ENCODE measurements around the gene FAHD1. TPM values are rescaled to one million over a fixed set of nuclear protein-coding genes. Genes with fewer than 3 reads are reported as not detected.
"Not testable (repeated sequence)": the region's sequence is repeated elsewhere in the genome, so short reads cannot be mapped to it uniquely, and the experiment has no call there.

Gene FAHD1
- total RNA-seq, 1 donor from 2014 or later, result 16.1 TPM

GRCh38 chr16:1794221-1794871 lies 32.7 kb upstream of the FAHD1 start:
- H3K27ac ChIP-seq, result peak overlapping the region; percentile 58
- peak; percentile 72 for DNase-seq
- TF ChIP-seq CTCF (IDR thresholded peaks at IDR 0.05), result no peak
- no peaks in the 10 kb centered on the region for H3K4me1 ChIP-seq
- peaks cover 7% of the 10 kb centered on the region for H3K36me3 ChIP-seq
- peaks cover 6% of the 10 kb centered on the region for H3K9me3 ChIP-seq
- ATAC-seq, result peak; percentile 76 to 83
- intact Hi-C loops (cut with DNase I), result no loop called here
- H3K27me3 ChIP-seq (ENCODE audit: low read depth), result no peaks in the 10 kb centered on the region
- H3K4me3 ChIP-seq, result peak overlapping the region; percentile 39

DNA sequence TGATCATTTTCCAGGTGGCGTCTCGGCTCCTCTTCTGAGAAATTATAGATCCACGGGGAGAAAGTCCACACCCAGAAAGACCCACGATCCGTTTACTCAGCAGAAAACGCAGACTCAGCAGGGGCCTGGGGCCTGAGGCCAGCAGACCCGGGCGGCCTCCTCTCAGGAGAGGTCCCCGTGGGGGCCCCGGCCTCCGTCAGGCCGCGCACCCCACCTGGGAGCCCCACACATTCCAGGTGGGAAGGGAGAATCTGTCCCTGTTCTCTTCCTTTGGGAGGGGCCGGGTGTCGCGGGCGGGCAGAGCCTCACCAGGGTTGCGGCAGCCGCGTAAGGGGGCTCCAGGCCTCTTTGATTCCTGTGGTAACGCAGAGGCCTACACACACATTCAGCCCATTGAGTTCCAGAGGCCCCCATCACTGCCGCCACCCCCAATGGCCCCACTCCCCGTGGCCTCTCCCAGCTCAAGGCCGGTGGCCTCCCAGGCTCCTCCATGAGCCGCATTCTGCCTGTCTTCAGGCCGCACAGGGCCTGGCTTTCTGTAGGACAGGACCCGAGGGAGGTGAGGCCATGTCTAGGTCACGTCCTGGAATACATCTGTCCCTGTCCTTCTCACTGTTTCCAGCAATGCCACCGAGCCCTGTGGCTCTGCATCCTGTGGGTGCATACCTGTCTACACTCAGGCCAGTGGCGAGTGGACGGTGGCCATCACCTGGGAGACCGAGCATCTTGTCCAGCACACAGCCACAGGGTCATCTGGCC lies 31.9 kb upstream of the FAHD1 start:
- H3K27me3 ChIP-seq (ENCODE audit: low read depth), result no peaks in the 10 kb centered on the region
- TF ChIP-seq CTCF (IDR thresholded peaks at IDR 0.05), result no peak
- peak; percentile 45 for DNase-seq
- H3K36me3 ChIP-seq, result peaks cover under 1% of the 10 kb centered on the region
- intact Hi-C loops (cut with DNase I), result no loop called here
- peak overlapping the region; percentile 11 for H3K4me3 ChIP-seq
- H3K9me3 ChIP-seq, result peaks cover 6% of the 10 kb centered on the region
- ATAC-seq, result no peak
- H3K27ac ChIP-seq, result peak overlapping the region; percentile 46
- H3K4me1 ChIP-seq, result no peaks in the 10 kb centered on the region

- H3K27me3 ChIP-seq (ENCODE audit: low read depth); DNase-seq; H3K36me3 ChIP-seq; ATAC-seq; H3K27ac ChIP-seq; H3K4me3 ChIP-seq; H3K9me3 ChIP-seq; intact Hi-C loops (cut with DNase I); H3K4me1 ChIP-seq: not testable (repeated sequence)
Measured at GRCh38 chr16:1799263-1799662, 27.7 kb upstream of the FAHD1 start.

DNA sequence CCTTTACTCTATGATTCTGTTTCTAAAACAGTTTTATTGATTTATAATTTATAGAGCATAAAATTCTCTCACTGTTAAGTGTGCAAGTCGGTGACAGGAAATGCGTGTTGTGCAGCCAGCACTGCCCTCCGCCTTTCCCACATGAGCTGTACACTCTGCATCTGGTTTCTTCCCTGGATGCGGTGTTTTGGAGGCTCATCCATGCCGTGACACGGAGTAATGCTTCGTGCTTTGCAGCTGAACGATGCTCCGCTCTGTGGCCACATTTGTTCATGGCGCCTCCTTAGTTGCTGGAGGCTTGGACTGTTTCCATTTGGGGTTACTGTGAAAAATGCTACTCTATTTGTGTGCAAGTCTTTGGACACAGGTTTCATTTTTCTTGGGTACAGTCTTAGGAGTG lies 26.3 kb upstream of the FAHD1 start:
- ATAC-seq (no peak), DNase-seq (no peak)
- TF ChIP-seq CTCF (IDR thresholded peaks at IDR 0.05), result no peak
- intact Hi-C loops (cut with DNase I), result no loop called here
- no peaks in the 10 kb centered on the region for H3K4me1 ChIP-seq
- no peak overlapping the region for H3K4me3 ChIP-seq
- no peak overlapping the region for H3K27ac ChIP-seq
- peaks cover 5% of the 10 kb centered on the region for H3K36me3 ChIP-seq
- H3K27me3 ChIP-seq (ENCODE audit: low read depth), result no peaks in the 10 kb centered on the region
- peaks cover 6% of the 10 kb centered on the region for H3K9me3 ChIP-seq

- TF ChIP-seq CTCF (IDR thresholded peaks at IDR 0.05), result no peak
- intact Hi-C loops (cut with DNase I), result no loop called here
- ATAC-seq (no peak), DNase-seq (no peak)
- Histone ChIP-seq H3K27me3 (ENCODE audit: low read depth) (no peaks in the 10 kb centered on the region), H3K27ac (no peak overlapping the region), H3K4me3 (no peak overlapping the region), H3K9me3 (no peaks in the 10 kb centered on the region), H3K36me3 (peaks cover 47% of the 10 kb centered on the region), H3K4me1 (peaks cover 5% of the 10 kb centered on the region)
Measured at GRCh38 chr16:1807626-1808025, 19.4 kb upstream of the FAHD1 start.

DNA sequence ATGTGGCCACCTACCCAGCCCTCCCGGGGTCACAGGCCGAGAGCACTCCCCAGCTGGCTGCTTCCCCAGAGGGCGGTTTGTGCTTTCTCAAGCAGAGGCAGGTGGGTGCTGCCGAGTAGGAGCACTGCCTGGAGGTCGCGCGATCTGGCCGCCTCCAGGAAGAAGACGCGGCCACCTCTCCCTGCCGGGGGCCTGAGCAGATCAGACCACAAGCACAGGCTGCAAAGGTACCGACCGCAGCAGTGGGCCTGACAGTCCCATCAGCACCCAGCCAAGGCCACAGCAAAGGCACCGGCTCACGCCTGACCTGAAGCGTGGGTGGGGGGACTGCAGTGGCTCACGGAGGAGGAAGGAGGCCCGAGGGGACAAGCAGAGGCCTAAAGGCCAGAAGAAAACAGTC lies 18.3 kb upstream of the FAHD1 start:
- H3K27ac ChIP-seq, result no peak overlapping the region
- ATAC-seq, result no peak
- intact Hi-C loops (cut with DNase I), result no loop called here

More for the DNA sequence above, 18.3 kb upstream of the FAHD1 start:
- Histone ChIP-seq H3K9me3 (no peaks in the 10 kb centered on the region), H3K4me1 (peaks cover 11% of the 10 kb centered on the region), H3K36me3 (peaks cover 49% of the 10 kb centered on the region), H3K4me3 (no peak overlapping the region), H3K27me3 (ENCODE audit: low read depth) (no peaks in the 10 kb centered on the region)
- DNase-seq, result peak; percentile 34
- TF ChIP-seq CTCF (IDR thresholded peaks at IDR 0.05), result no peak

Data from lower lobe of right lung (tissue), 2 donors.